CD14-positive monocyte (primary cell): ENCODE measurements around the gene S100A13. TPM values are rescaled to one million over a fixed set of nuclear protein-coding genes. Genes with fewer than 3 reads are reported as not detected.

Experiments used
- DNase-seq, 3 donors: peaks; one replicate each; pipeline ENCODE4 v3.0.0-alpha.2; 2011 to 2022
- H2AFZ ChIP-seq: 2 replicates; pipeline ENCODE4 v1.6.0; 2012; ENCODE audit warnings: mild to moderate bottlenecking, low read depth, low read length, inconsistent platforms; ENCODE audit not compliant: insufficient read depth, poor library complexity, severe bottlenecking
- H3K27ac ChIP-seq, 2 donors: 1 replicate in 1 of 2; 2 replicates in 1 of 2; pipeline ENCODE4 v1.5.1; 2012 to 2013; ENCODE audit warnings: low read length in 2 of 2, control low read depth in 1 of 2, inconsistent platforms in 1 of 2, low read depth in 1 of 2, mild to moderate bottlenecking in 1 of 2
- H3K27me3 ChIP-seq, 2 donors: one replicate each; pipeline versions ENCODE4 v1.6.0 to v1.6.1; 2011 to 2013; ENCODE audit warnings: low read length in 2 of 2; ENCODE audit not compliant: control insufficient read depth in 2 of 2, insufficient read depth in 2 of 2
- H3K36me3 ChIP-seq, 2 donors: replicated peaks in 1 of 2; 1 replicate in 1 of 2; 2 replicates in 1 of 2; pipeline versions ENCODE4 v1.5.1 to v1.6.1; 2012 to 2013; ENCODE audit warnings: low read length in 2 of 2, control low read depth in 1 of 2, inconsistent platforms in 1 of 2, mild to moderate bottlenecking in 1 of 2; ENCODE audit not compliant: insufficient read depth in 2 of 2, control insufficient read depth in 1 of 2
- H3K4me1 ChIP-seq, 2 donors: 1 replicate in 1 of 2; 2 replicates in 1 of 2; pipeline versions ENCODE4 v1.5.1 to v1.6.1; 2012 to 2013; ENCODE audit warnings: low read length in 2 of 2, control low read depth in 1 of 2, inconsistent platforms in 1 of 2, mild to moderate bottlenecking in 1 of 2, moderate library complexity in 1 of 2; ENCODE audit not compliant: insufficient read depth in 2 of 2, control insufficient read depth in 1 of 2
- H3K4me2 ChIP-seq: replicated peaks from 2 replicates; pipeline ENCODE3; 2012; ENCODE audit warnings: low read length, moderate library complexity, mild to moderate bottlenecking; ENCODE audit not compliant: poor library complexity, severe bottlenecking; ENCODE audit errors: extremely low read depth
- H3K4me3 ChIP-seq, 3 experiments: fragments of 200-600 bp in 1 of 3; sonication (generic) in 1 of 3; replicated peaks in 1 of 3; 1 replicate in 2 of 3; 2 replicates in 1 of 3; pipeline ENCODE4 v1.5.1; 2011 to 2013; ENCODE audit warnings: low read length in 3 of 3, mild to moderate bottlenecking in 3 of 3, control low read depth in 2 of 3, low read depth in 2 of 3, inconsistent platforms in 1 of 3, moderate library complexity in 1 of 3
- H3K79me2 ChIP-seq: 2 replicates; pipeline ENCODE4 v1.6.0; 2012; ENCODE audit warnings: mild to moderate bottlenecking, control low read depth, inconsistent platforms, low read length, moderate library complexity; ENCODE audit not compliant: insufficient read depth
- H3K9ac ChIP-seq: 2 replicates; pipeline ENCODE4 v1.6.0; 2017; ENCODE audit warnings: low read length, mild to moderate bottlenecking; ENCODE audit not compliant: insufficient read depth, poor library complexity, severe bottlenecking
- H3K9me3 ChIP-seq, 2 donors: replicated peaks in 1 of 2; 1 replicate in 1 of 2; 2 replicates in 1 of 2; pipeline versions ENCODE4 v1.5.1 to v1.6.1; 2012 to 2013; ENCODE audit warnings: low read length in 2 of 2, control low read depth in 1 of 2; ENCODE audit not compliant: control insufficient read depth in 1 of 2, insufficient read depth in 1 of 2
- H4K20me1 ChIP-seq: 2 replicates; pipeline ENCODE4 v1.6.0; 2012; ENCODE audit warnings: mild to moderate bottlenecking, low read length, control low read depth, moderate library complexity; ENCODE audit not compliant: insufficient read depth
- H3K27ac Mint-ChIP-seq, 7 donors: one replicate each; pipeline ENCODE4 v1.8.0; 2020; ENCODE audit warnings: mild to moderate bottlenecking in 7 of 7, mixed read lengths in 7 of 7, moderate library complexity in 6 of 7, inconsistent platforms in 2 of 7
- H3K27me3 Mint-ChIP-seq, 3 donors: one replicate each; pipeline ENCODE4 v1.8.0; 2021 to 2022; ENCODE audit warnings: low read depth in 3 of 3, mild to moderate bottlenecking in 3 of 3, mixed read lengths in 3 of 3, moderate library complexity in 3 of 3, inconsistent platforms in 1 of 3
- H3K36me3 Mint-ChIP-seq, 2 donors: one replicate each; pipeline ENCODE4 v1.8.0; 2020; ENCODE audit warnings: mixed read lengths in 2 of 2, inconsistent platforms in 1 of 2, mild to moderate bottlenecking in 1 of 2
- H3K4me1 Mint-ChIP-seq: one replicate; pipeline ENCODE4 v1.8.0; 2020; ENCODE audit warnings: mild to moderate bottlenecking, mixed read lengths
- H3K4me3 Mint-ChIP-seq, 2 donors: one replicate each; pipeline ENCODE4 v1.8.0; 2020; ENCODE audit warnings: mild to moderate bottlenecking in 2 of 2, mixed read lengths in 2 of 2, moderate library complexity in 1 of 2
- H3K9me3 Mint-ChIP-seq, 7 donors: one replicate each; pipeline ENCODE4 v1.8.0; 2020 to 2022; ENCODE audit warnings: mixed read lengths in 7 of 7, mild to moderate bottlenecking in 6 of 7, moderate library complexity in 6 of 7, inconsistent platforms in 2 of 7
- WGBS: methylation state at CpG from one replicate; pipeline ENCODE4 v1.1.5; 2013; ENCODE audit warnings: missing lambda C conversion rate; ENCODE audit not compliant: insufficient coverage; 5-methylcytosine and 5-hydroxymethylcytosine counted together
- intact Hi-C, 2 donors: fragments of 100-400 bp; cut with micrococcal nuclease; formaldehyde crosslinking; loops; one replicate each; pipeline versions ENCODE4 v1.15.0 to v1.15.1; 2023
- polyA plus RNA-seq, 3 donors: library from polyadenylated mRNA; depleted of rRNA in 1 of 3; unstranded in 2 of 3; stranded (reverse) in 1 of 3; fragments of 300-500 nt in 2 of 3; fragments of >200 nt in 1 of 3; fragmentation: Illumina TruSeq in 2 of 3; gene quantifications; 1 replicate in 2 of 3; 2 replicates in 1 of 3; pipeline ENCODE4 v1.2.3, GENCODE V29; 2012 to 2021
- TF ChIP-seq, protein P1 (sequence below): fragments of 200-600 bp; IDR thresholded peaks from one replicate; pipeline ENCODE4 v1.8.0; 2022; ENCODE audit warnings: antibody characterized with exemption, mild to moderate bottlenecking

The S100A13 gene
- polyA plus RNA-seq, 3 donors, result 2.5 to 13.9 (median 2.6) TPM

DNA sequence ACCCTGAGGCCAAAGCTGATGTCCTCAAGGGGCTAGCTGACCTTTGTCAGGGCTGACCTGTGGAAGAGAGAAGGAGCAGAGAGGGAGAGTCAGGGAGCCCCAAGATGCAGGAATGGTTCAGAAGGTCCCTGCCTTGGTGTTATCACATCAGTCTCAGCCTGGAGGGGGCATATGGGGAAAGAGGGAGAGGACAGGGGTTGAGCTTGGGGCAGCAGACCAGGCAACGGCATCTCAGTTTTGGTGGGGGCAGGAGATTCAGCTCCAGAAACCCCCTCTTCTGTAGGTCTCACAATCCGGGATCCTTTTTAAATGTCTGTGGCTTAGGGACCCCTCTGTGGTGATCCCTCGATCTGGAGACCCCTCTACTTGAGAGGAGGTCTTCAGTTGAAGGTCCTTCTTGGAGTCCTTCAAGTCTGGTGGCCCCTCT lies 815 bp downstream of the S100A13 start:
- Histone ChIP-seq H3K27ac (no peak overlapping the region), H2AFZ (peak overlapping the region; percentile 70)
- H3K4me3 Mint-ChIP-seq, result peak overlapping the region in 1 of 2 donors; percentile 1

DNA sequence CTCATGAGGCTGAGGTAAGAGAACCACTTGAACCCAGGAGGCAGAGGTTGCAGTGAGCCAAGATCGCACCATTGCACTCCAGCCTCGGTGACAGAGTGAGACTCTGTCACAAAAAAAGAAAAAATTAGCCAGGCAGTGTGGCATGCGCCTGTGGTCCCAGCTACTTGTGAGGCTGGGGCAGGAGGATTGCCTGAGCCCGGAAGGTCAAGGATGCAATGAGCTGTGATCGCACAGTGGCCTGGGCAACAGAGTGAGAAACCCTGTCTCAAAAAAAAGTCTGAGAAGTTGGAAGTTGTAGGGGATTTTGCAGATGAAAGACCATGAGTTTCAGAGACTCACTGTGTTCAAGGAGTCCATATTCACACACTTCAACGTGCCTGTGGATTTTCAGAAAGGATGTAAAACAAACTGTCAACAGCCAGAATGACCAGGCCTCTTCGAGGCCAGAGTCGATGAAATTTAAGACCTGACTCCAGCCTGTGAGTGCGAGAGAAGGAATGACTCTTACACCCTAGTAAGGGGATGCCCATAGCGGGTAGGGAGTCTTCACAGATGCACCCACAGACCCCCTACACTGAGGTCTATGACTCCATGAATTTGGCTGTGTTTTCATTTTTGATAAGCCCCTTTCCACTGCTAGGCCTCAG lies 2.2 kb downstream of the S100A13 start:
- H3K27me3 Mint-ChIP-seq, result peaks cover 9 to 16% (median 14%) of the 10 kb centered on the region in 3 donors
- H3K9me3 ChIP-seq, result no peaks in the 10 kb centered on the region
- peaks cover 0 to 2% of the 10 kb centered on the region in 2 donors for H3K36me3 Mint-ChIP-seq
- peaks cover 47% of the 10 kb centered on the region for H3K4me1 Mint-ChIP-seq
- no peak overlapping the region for H2AFZ ChIP-seq
- H3K9me3 Mint-ChIP-seq, result peaks cover 0 to 2% (median 0%) of the 10 kb centered on the region in 7 donors
- no peak overlapping the region for H3K4me2 ChIP-seq
- H3K9ac ChIP-seq, result no peak overlapping the region
- no peaks in the 10 kb centered on the region for H3K36me3 ChIP-seq
- no peak for DNase-seq
- no peak overlapping the region for H3K4me3 ChIP-seq
- peaks cover 35 to 39% of the 10 kb centered on the region in 2 donors for H3K4me1 ChIP-seq
- no peak overlapping the region for H3K27ac ChIP-seq
- WGBS, result 98% methylated on average over 4 of the region's 10 CpGs
- no peaks in the 10 kb centered on the region for H3K79me2 ChIP-seq
- no peak overlapping the region for H3K27ac Mint-ChIP-seq
- peaks cover 0 to 3% of the 10 kb centered on the region in 2 donors for H3K27me3 ChIP-seq
- TF ChIP-seq, protein P1, sequence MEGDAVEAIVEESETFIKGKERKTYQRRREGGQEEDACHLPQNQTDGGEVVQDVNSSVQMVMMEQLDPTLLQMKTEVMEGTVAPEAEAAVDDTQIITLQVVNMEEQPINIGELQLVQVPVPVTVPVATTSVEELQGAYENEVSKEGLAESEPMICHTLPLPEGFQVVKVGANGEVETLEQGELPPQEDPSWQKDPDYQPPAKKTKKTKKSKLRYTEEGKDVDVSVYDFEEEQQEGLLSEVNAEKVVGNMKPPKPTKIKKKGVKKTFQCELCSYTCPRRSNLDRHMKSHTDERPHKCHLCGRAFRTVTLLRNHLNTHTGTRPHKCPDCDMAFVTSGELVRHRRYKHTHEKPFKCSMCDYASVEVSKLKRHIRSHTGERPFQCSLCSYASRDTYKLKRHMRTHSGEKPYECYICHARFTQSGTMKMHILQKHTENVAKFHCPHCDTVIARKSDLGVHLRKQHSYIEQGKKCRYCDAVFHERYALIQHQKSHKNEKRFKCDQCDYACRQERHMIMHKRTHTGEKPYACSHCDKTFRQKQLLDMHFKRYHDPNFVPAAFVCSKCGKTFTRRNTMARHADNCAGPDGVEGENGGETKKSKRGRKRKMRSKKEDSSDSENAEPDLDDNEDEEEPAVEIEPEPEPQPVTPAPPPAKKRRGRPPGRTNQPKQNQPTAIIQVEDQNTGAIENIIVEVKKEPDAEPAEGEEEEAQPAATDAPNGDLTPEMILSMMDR, result no peak
- H3K4me3 Mint-ChIP-seq, result no peak overlapping the region
- intact Hi-C loops, result loop anchor here in 1 of 2 donors (10.0 kb wide), 1 partner anchor 50 kb away; no protein-coding TSS in a partner anchor
- H4K20me1 ChIP-seq, result no peaks in the 10 kb centered on the region

More for the DNA sequence above, 815 bp downstream of the S100A13 start:
- Histone ChIP-seq H3K79me2 (no peaks in the 10 kb centered on the region), H3K36me3 (no peaks in the 10 kb centered on the region), H3K9ac (peak overlapping the region; percentile 13), H3K4me2 (no peak overlapping the region), H3K4me3 (peak overlapping the region in 1 of 3 experiments; percentile 54), H3K9me3 (no peaks in the 10 kb centered on the region), H4K20me1 (no peaks in the 10 kb centered on the region), H3K4me1 (peaks cover 37 to 44% of the 10 kb centered on the region in 2 donors), H3K27me3 (peaks cover 0 to 3% of the 10 kb centered on the region in 2 donors)
- no peaks in the 10 kb centered on the region for H3K36me3 Mint-ChIP-seq
- DNase-seq, result no peak
- H3K9me3 Mint-ChIP-seq, result no peaks in the 10 kb centered on the region
- WGBS, result no CpG with 5 or more reads among the region's 3 CpGs
- TF ChIP-seq, protein P1, result no peak
- H3K27me3 Mint-ChIP-seq, result peaks cover 11 to 16% (median 14%) of the 10 kb centered on the region in 3 donors
- peak overlapping the region in 1 of 7 donors; percentile 15 for H3K27ac Mint-ChIP-seq
- intact Hi-C loops, result loop anchor here in 1 of 2 donors (10.0 kb wide), 1 partner anchor 52 kb away; no protein-coding TSS in a partner anchor
- H3K4me1 Mint-ChIP-seq, result peaks cover 52% of the 10 kb centered on the region
